HepG2 (cell line): ENCODE measurements around the gene ZFP90. TPM values are rescaled to one million over a fixed set of nuclear protein-coding genes. Genes with fewer than 3 reads are reported as not detected.

Experiments
- BCL6 ChIP-seq: IDR thresholded peaks from 2 replicates; pipeline ENCODE4 v1.6.1; 2016; ENCODE audit warnings: missing genetic modification reagents, missing compliant biosample characterization
- BHLHE40 ChIP-seq: IDR thresholded peaks from 2 replicates; pipeline ENCODE4 v1.6.1; 2011; ENCODE audit warnings: low read length, improper control_type of control experiment
- NR1H2 ChIP-seq: sonication (generic); formaldehyde crosslinking; IDR thresholded peaks from 2 replicates; pipeline ENCODE4 v1.8.1; 2022; ENCODE audit warnings: low read depth, missing genetic modification reagents, borderline replicate concordance
- NRL ChIP-seq: sonication (generic); formaldehyde crosslinking; IDR thresholded peaks from 2 replicates; pipeline ENCODE4 v1.5.0; 2020; ENCODE audit warnings: missing genetic modification reagents, mild to moderate bottlenecking, moderate library complexity, borderline replicate concordance
- RAD21 ChIP-seq: fragments of 450-650 bp; formaldehyde crosslinking; IDR thresholded peaks from 2 replicates; pipeline ENCODE4 v1.5.0; 2020; ENCODE audit warnings: mild to moderate bottlenecking
- RFXANK ChIP-seq: IDR thresholded peaks from 2 replicates; pipeline ENCODE4 v1.6.1; 2016
- SMAD9 ChIP-seq: sonication (generic); formaldehyde crosslinking; IDR thresholded peaks from 2 replicates; pipeline ENCODE4 v1.5.1; 2020; ENCODE audit warnings: mild to moderate bottlenecking, missing genetic modification reagents
- TEAD3 ChIP-seq: optimal IDR thresholded peaks from 2 replicates; pipeline ENCODE3; 2016; ENCODE audit warnings: borderline replicate concordance
- YEATS2 ChIP-seq: sonication (generic); formaldehyde crosslinking; IDR thresholded peaks from 2 replicates; pipeline ENCODE4 v1.4.0; 2020; ENCODE audit warnings: missing genetic modification reagents, borderline replicate concordance
- ZNF160 ChIP-seq: sonication (generic); formaldehyde crosslinking; IDR thresholded peaks from 2 replicates; pipeline ENCODE4 v1.8.0; 2022; ENCODE audit warnings: mild to moderate bottlenecking, inconsistent platforms, missing genetic modification reagents
- ZNF432 ChIP-seq: sonication (generic); formaldehyde crosslinking; IDR thresholded peaks from 2 replicates; pipeline ENCODE4 v1.5.0; 2020; ENCODE audit warnings: missing genetic modification reagents, mild to moderate bottlenecking, borderline replicate concordance
- ZNF460 ChIP-seq: sonication (generic); formaldehyde crosslinking; IDR thresholded peaks from 2 replicates; pipeline ENCODE4 v1.5.1; 2020; ENCODE audit warnings: missing genetic modification reagents, mild to moderate bottlenecking, borderline replicate concordance
- ZNF547 ChIP-seq: sonication (generic); formaldehyde crosslinking; IDR thresholded peaks from 2 replicates; pipeline ENCODE4 v1.5.1; 2020; ENCODE audit warnings: mild to moderate bottlenecking, missing genetic modification reagents
- polyA plus RNA-seq, 8 experiments: library from polyadenylated mRNA; depleted of rRNA in 3 of 8; stranded (reverse) in 7 of 8; unstranded in 1 of 8; fragments of >200 nt; fragmentation: Illumina TruSeq in 4 of 8; extraction: Trizol in 4 of 8; gene quantifications; 2 replicates each; pipeline versions ENCODE4 v1.2.1 to v1.2.3, GENCODE V29; 2011 to 2016; ENCODE audit warnings: low read depth in 4 of 8, missing spikeins in 1 of 8, mixed read lengths in 1 of 8; ENCODE audit not compliant: insufficient read depth in 1 of 8
- total RNA-seq, 5 experiments: library from RNA; depleted of rRNA; stranded (reverse); fragments of >200 nt; fragmentation: Illumina TruSeq; extraction: Trizol; gene quantifications; 2 replicates each; pipeline ENCODE4 v1.2.3, GENCODE V29; 2016; ENCODE audit warnings: low read depth in 1 of 5
- TF ChIP-seq, protein P1 (sequence below): sonication (generic); formaldehyde crosslinking; IDR thresholded peaks from 2 replicates; pipeline ENCODE4 v1.5.0; 2020; ENCODE audit warnings: mild to moderate bottlenecking, missing genetic modification reagents
- TF ChIP-seq, protein P2 (sequence below): IDR thresholded peaks from 2 replicates; pipeline ENCODE4 v1.6.1; 2016; ENCODE audit warnings: low read depth, missing genetic modification reagents, missing compliant biosample characterization
- TF ChIP-seq, protein P3 (sequence below): sonication (generic); formaldehyde crosslinking; IDR thresholded peaks from 2 replicates; pipeline ENCODE4 v1.8.1; 2023; ENCODE audit warnings: missing genetic modification reagents, mild to moderate bottlenecking, borderline replicate concordance
- TF ChIP-seq, protein P4 (sequence below): sonication (generic); formaldehyde crosslinking; IDR thresholded peaks from 2 replicates; pipeline ENCODE4 v1.8.1; 2022; ENCODE audit warnings: mild to moderate bottlenecking, missing genetic modification reagents
- TF ChIP-seq, protein P5 (sequence below): sonication (generic); formaldehyde crosslinking; IDR thresholded peaks from 2 replicates; pipeline ENCODE4 v1.4.0; 2020; ENCODE audit warnings: missing genetic modification reagents

ZFP90 gene
- total and polyA plus RNA-seq, 2 of the 13 experiments (the other 11 are each of a cell fraction or from before 2014, with no cell fraction given) = 17.6 to 18.9 TPM

DNA sequence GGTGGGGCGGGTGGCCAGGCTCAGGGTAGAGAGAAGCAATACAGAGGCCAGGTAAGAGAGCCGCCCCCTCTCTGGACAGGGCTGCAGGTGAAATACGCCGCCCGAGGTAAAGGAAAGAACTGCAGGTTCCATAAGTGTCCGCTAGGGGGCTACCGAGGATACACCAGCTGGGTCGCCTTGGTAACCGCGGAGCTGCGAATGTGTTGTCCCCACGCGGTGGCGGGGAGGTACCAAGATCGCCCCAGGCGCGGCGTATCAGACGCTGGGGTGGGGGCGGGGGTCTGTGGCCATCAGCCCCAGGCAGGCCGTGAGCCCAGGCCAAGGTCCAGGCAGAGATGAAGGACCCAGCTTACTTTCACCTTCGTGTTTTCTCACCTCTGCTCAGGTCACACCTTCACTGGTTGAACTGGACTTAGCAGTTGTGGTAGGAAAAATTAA, 18.4 kb upstream of the ZFP90 start (continued):
- TF ChIP-seq, protein P1, sequence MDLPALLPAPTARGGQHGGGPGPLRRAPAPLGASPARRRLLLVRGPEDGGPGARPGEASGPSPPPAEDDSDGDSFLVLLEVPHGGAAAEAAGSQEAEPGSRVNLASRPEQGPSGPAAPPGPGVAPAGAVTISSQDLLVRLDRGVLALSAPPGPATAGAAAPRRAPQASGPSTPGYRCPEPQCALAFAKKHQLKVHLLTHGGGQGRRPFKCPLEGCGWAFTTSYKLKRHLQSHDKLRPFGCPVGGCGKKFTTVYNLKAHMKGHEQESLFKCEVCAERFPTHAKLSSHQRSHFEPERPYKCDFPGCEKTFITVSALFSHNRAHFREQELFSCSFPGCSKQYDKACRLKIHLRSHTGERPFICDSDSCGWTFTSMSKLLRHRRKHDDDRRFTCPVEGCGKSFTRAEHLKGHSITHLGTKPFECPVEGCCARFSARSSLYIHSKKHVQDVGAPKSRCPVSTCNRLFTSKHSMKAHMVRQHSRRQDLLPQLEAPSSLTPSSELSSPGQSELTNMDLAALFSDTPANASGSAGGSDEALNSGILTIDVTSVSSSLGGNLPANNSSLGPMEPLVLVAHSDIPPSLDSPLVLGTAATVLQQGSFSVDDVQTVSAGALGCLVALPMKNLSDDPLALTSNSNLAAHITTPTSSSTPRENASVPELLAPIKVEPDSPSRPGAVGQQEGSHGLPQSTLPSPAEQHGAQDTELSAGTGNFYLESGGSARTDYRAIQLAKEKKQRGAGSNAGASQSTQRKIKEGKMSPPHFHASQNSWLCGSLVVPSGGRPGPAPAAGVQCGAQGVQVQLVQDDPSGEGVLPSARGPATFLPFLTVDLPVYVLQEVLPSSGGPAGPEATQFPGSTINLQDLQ = no peak
- TF ChIP-seq, protein P2, sequence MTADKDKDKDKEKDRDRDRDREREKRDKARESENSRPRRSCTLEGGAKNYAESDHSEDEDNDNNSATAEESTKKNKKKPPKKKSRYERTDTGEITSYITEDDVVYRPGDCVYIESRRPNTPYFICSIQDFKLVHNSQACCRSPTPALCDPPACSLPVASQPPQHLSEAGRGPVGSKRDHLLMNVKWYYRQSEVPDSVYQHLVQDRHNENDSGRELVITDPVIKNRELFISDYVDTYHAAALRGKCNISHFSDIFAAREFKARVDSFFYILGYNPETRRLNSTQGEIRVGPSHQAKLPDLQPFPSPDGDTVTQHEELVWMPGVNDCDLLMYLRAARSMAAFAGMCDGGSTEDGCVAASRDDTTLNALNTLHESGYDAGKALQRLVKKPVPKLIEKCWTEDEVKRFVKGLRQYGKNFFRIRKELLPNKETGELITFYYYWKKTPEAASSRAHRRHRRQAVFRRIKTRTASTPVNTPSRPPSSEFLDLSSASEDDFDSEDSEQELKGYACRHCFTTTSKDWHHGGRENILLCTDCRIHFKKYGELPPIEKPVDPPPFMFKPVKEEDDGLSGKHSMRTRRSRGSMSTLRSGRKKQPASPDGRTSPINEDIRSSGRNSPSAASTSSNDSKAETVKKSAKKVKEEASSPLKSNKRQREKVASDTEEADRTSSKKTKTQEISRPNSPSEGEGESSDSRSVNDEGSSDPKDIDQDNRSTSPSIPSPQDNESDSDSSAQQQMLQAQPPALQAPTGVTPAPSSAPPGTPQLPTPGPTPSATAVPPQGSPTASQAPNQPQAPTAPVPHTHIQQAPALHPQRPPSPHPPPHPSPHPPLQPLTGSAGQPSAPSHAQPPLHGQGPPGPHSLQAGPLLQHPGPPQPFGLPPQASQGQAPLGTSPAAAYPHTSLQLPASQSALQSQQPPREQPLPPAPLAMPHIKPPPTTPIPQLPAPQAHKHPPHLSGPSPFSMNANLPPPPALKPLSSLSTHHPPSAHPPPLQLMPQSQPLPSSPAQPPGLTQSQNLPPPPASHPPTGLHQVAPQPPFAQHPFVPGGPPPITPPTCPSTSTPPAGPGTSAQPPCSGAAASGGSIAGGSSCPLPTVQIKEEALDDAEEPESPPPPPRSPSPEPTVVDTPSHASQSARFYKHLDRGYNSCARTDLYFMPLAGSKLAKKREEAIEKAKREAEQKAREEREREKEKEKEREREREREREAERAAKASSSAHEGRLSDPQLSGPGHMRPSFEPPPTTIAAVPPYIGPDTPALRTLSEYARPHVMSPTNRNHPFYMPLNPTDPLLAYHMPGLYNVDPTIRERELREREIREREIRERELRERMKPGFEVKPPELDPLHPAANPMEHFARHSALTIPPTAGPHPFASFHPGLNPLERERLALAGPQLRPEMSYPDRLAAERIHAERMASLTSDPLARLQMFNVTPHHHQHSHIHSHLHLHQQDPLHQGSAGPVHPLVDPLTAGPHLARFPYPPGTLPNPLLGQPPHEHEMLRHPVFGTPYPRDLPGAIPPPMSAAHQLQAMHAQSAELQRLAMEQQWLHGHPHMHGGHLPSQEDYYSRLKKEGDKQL (CRISPR knock-in tag) = no peak
- TF ChIP-seq NR1H2 (CRISPR knock-in tag) = no peak
- TF ChIP-seq BCL6 (CRISPR knock-in tag) = 0 out of 2 replicates have a peak, but pooled peaks have one; percentile 24
- no peak for TF ChIP-seq SMAD9 (CRISPR knock-in tag)
- TF ChIP-seq NRL (CRISPR knock-in tag) = peak; percentile 49; the same call in 1 of the 2 replicates
- peak; percentile 18 for TF ChIP-seq TEAD3 (CRISPR knock-in tag)
- TF ChIP-seq YEATS2 = peak; percentile 57; the same call in 1 of the 2 replicates
- TF ChIP-seq ZNF432 (CRISPR knock-in tag) = no peak
- peak; percentile 32; the same call in 1 of the 2 replicates for TF ChIP-seq BHLHE40
- TF ChIP-seq ZNF547 = no peak
- TF ChIP-seq ZNF460 (CRISPR knock-in tag) = no peak
- TF ChIP-seq RFXANK = no peak
- TF ChIP-seq, protein P3, sequence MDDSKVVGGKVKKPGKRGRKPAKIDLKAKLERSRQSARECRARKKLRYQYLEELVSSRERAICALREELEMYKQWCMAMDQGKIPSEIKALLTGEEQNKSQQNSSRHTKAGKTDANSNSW (CRISPR knock-in tag) = no peak
- TF ChIP-seq ZNF160 (CRISPR knock-in tag) = peak; percentile 68; the same call in 1 of the 2 replicates
- TF ChIP-seq, protein P4, sequence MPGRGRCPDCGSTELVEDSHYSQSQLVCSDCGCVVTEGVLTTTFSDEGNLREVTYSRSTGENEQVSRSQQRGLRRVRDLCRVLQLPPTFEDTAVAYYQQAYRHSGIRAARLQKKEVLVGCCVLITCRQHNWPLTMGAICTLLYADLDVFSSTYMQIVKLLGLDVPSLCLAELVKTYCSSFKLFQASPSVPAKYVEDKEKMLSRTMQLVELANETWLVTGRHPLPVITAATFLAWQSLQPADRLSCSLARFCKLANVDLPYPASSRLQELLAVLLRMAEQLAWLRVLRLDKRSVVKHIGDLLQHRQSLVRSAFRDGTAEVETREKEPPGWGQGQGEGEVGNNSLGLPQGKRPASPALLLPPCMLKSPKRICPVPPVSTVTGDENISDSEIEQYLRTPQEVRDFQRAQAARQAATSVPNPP (CRISPR knock-in tag) = peak; percentile 54; the same call in 1 of the 2 replicates
- TF ChIP-seq, protein P5, sequence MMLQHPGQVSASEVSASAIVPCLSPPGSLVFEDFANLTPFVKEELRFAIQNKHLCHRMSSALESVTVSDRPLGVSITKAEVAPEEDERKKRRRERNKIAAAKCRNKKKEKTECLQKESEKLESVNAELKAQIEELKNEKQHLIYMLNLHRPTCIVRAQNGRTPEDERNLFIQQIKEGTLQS = no peak
- peak; percentile 89 for TF ChIP-seq RAD21 (CRISPR knock-in tag)
